Measurements from ENCODE around the gene CH25H. TPM values are rescaled to one million over a fixed set of nuclear protein-coding genes. Genes with fewer than 3 reads are reported as not detected.

The CH25H gene
- total RNA-seq, 1 donor = 2.2 TPM

DNA sequence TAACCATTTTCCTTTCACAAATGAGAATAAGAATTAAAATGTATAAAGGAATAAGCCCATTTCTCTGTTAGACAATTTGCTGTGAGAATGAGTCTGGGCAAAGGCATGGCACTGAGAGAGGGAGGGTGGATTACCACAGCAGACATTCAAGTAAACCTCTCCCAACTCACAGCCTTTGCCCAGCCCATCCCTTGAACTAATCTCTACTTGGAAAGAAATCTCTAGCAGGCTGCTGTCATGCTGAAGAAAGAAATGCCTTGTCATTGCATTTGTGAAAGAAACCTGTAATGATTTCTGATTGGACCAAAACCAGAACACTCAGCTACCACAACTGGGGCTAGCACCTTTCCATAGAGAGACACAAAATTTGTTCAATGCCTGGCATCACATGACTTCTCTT is 39.2 kb downstream of the CH25H start:
- DNase-seq (ENCODE audit: low read depth) = no peak
- no peak for TF ChIP-seq CTCF (IDR thresholded peaks at IDR 0.05; ENCODE audit: insufficient read depth, low read length)

GRCh38 chr10:89165923-89166322 is 41.2 kb downstream of the CH25H start:
- DNase-seq (ENCODE audit: low read depth) = no peak
- H3K4me3 ChIP-seq (ENCODE audit: low read depth, low read length) = no peak overlapping the region
- TF ChIP-seq CTCF (IDR thresholded peaks at IDR 0.05; ENCODE audit: insufficient read depth, low read length) = no peak

More for the DNA sequence above, 39.2 kb downstream of the CH25H start:
- no peak overlapping the region for H3K4me3 ChIP-seq (ENCODE audit: low read depth, low read length)

DNA sequence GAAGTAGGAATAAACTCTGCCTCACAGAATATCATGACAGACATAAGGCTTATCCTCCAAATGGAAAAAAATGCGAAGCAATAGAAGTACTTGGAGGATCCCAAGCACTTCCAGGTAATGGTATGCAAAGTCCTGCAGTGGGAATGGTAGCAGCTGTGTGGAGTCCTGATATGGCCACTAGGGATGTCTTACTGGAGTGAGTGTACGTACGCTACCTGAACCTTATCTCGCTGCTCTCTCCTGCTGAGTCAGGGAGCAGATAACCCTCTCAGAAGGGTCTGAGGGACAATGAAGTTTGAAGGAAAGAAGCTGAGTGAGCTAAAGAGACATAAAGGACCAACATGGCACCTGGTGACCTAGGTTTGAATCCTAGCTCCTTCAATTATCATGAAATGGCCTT is 42.2 kb downstream of the CH25H start:
- TF ChIP-seq CTCF (IDR thresholded peaks at IDR 0.05; ENCODE audit: insufficient read depth, low read length) = no peak
- no peak overlapping the region for H3K4me3 ChIP-seq (ENCODE audit: low read depth, low read length)
- no peak for DNase-seq (ENCODE audit: low read depth)

- DNase-seq (ENCODE audit: low read depth) = no peak
- no peak for TF ChIP-seq CTCF (IDR thresholded peaks at IDR 0.05; ENCODE audit: insufficient read depth, low read length)
- H3K4me3 ChIP-seq (ENCODE audit: low read depth, low read length) = no peak overlapping the region
Observed at GRCh38 chr10:89164080-89164479, 43.0 kb downstream of the CH25H start.

- no peak overlapping the region for H3K4me3 ChIP-seq (ENCODE audit: low read depth, low read length)
- TF ChIP-seq CTCF (IDR thresholded peaks at IDR 0.05; ENCODE audit: insufficient read depth, low read length) = no peak
- DNase-seq (ENCODE audit: low read depth) = peak; percentile 29
Observed at GRCh38 chr10:89163265-89163995, 43.7 kb downstream of the CH25H start.

DNA sequence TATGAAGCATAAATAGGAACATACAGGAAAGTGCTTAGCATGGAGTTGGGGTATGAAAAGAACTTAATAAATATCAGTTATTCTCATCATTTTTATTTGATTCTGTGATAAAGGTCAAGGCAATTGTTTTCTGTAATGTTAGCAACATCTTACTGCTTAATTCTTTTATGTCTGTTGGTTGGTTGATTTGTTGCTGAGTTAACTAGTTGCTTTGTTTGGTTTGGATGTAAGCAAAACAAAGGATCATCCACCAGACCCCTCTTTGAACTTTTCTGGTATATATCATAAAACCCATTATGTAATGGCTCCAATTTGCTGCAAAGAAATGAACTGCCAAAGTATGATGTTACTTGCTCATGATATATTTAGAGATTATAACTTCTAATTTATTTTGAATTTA is 44.5 kb downstream of the CH25H start:
- no peak overlapping the region for H3K4me3 ChIP-seq (ENCODE audit: low read depth, low read length)
- TF ChIP-seq CTCF (IDR thresholded peaks at IDR 0.05; ENCODE audit: insufficient read depth, low read length) = no peak
- DNase-seq (ENCODE audit: low read depth) = no peak

DNA sequence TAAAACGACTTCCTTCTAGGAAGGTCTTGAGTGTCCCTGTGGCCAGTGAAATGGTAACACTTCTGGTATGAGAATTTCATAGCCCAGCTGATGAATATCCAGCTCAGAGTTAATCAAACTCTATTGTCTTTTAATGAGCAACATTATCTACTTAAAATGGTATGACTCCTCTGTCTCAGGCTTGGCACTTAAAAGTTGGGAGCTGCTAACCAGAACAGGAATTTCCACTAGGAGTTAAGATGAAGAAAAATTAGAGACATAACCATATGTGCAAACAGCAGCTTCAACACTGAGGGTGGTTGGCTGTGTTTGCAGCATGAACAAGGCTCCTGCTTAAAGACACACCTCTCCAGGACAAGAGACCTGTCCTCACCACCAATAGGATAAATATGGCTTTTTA is 46.8 kb downstream of the CH25H start:
- no peak overlapping the region for H3K4me3 ChIP-seq (ENCODE audit: low read depth, low read length)
- TF ChIP-seq CTCF (IDR thresholded peaks at IDR 0.05; ENCODE audit: insufficient read depth, low read length) = no peak
- no peak for DNase-seq (ENCODE audit: low read depth)
